T-helper 1 cell treated with Interleukin-12 subunit alpha and Interleukin-12 subunit beta and Interleukin-4 antibody, amounts not matched to agents 30 μg/mL and 1 μg/mL, for 36 hours (primary cell): ENCODE measurements around the gene IGFL3.

Experiments
- H3K27ac Mint-ChIP-seq: one replicate; pipeline ENCODE4 v1.8.0; 2021; ENCODE audit warnings: mild to moderate bottlenecking, mixed read lengths
- H3K27me3 Mint-ChIP-seq: one replicate; pipeline ENCODE4 v1.8.0; 2021; ENCODE audit warnings: low read depth, mixed read lengths
- H3K36me3 Mint-ChIP-seq: one replicate; pipeline ENCODE4 v1.8.0; 2021; ENCODE audit warnings: low read depth, mixed read lengths
- H3K4me1 Mint-ChIP-seq: one replicate; pipeline ENCODE4 v1.8.0; 2021; ENCODE audit warnings: low read depth, mixed read lengths
- H3K4me3 Mint-ChIP-seq: one replicate; pipeline ENCODE4 v1.8.0; 2021; ENCODE audit warnings: mild to moderate bottlenecking, moderate library complexity, mixed read lengths
- H3K9me3 Mint-ChIP-seq: one replicate; pipeline ENCODE4 v1.8.0; 2021; ENCODE audit warnings: mixed read lengths

IGFL3 gene

DNA sequence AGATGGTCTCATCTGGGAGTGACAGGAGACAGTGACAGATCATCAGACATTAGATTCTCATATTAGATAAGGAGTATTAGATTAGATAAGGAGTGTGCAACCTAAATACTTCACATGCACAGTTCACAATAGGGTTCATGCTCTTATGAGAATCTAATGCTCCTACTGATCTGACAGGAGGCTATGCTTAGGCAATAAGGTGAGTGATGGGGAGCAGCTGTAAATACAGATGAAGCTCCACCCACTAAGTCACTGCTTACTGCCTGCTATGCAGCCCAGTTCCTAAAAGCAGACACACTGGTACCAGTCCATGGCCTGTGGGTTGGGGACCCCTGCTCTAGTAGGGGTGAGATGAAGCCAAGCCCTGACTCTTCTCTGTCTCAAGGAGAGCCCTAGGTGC is 10.0 kb upstream of the IGFL3 start:
- Mint-ChIP-seq H3K4me1 (peaks cover 4% of the 10 kb centered on the region), H3K4me3 (no peak overlapping the region), H3K36me3 (peaks cover 2% of the 10 kb centered on the region), H3K9me3 (no peaks in the 10 kb centered on the region), H3K27me3 (peaks cover 24% of the 10 kb centered on the region), H3K27ac (no peak overlapping the region)

DNA sequence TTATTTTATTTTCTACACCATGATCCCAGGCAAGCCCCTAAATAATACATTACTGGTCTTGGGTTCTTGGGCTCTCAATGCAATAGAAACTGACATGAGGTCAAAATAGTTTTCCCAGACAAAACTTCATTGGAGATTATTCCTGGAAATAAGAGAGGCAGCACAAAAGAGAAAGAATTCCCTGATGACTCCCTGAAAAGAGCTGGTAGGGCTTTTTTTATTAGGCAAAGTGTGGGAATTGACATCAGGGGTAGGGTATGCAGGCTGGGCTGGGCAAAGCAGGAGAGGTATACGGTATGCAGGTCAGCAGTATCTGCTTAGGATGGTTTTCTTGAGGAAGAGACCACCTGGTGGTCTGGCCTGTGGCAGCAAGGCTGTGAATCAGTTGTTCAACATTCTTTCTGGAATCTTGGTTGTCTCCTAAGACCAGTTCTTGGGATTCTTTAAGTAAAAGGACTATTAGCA is 9.3 kb upstream of the IGFL3 start:
- H3K36me3 Mint-ChIP-seq, result peaks cover 2% of the 10 kb centered on the region
- no peaks in the 10 kb centered on the region for H3K9me3 Mint-ChIP-seq
- no peak overlapping the region for H3K27ac Mint-ChIP-seq
- H3K4me3 Mint-ChIP-seq, result no peak overlapping the region
- peaks cover 27% of the 10 kb centered on the region for H3K27me3 Mint-ChIP-seq
- H3K4me1 Mint-ChIP-seq, result peaks cover 4% of the 10 kb centered on the region

DNA sequence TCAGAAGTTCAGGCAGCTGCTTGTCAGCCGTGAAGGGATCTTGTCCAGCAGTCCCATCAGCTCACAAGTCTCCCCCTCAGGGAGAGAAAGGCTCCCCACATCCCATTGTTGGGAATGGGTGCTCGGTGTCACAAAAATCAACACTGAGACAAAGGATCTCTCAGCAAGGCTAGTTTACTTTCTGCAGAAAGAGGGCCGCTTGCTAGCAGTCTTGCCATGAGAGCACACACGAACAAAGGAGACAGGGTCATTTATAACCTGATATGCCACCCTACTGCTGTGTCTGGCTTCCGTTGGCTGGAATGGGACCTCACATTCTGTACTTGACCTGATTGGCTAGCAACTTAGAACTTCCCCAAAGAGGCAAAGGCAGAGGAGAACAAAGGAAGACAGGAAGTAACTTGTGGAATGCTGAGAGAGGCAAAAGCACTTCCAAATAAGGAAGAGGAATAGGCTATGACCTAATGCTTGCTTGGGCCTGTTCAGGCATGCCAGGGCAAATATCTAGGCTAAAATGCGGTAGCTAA is 8.7 kb upstream of the IGFL3 start:
- Mint-ChIP-seq H3K36me3 (peaks cover 2% of the 10 kb centered on the region), H3K27ac (no peak overlapping the region), H3K9me3 (no peaks in the 10 kb centered on the region), H3K27me3 (peaks cover 33% of the 10 kb centered on the region), H3K4me3 (no peak overlapping the region), H3K4me1 (peaks cover 4% of the 10 kb centered on the region)

DNA sequence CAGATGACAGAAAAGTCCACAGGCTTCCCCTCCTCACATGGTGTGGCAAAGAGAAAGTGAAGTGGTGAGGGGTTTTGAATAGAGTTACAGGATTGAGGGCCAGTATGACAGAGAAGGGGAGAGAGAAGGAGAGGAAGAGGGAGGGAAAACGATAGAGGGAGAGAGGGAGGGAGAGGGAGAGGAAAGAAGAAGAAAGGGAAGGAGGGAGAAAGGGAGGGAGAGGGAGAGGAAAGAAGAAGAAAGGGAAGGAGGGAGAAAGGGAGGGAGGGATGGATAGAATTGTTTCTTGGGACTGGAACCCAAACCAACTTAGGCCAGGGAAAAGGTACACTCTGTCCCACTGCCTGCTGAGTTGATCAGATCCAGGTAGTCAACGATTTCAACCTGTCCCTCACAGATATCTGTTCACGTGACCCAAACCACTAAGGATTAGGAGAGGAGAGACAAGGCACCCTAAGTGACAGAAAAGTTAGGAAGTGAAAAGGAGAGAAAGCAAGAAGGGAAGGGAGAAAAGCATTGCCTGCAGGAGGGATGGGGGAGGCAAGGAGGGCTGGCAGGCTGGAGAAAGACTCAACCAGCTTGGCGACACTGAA is 8.1 kb upstream of the IGFL3 start:
- H3K27me3 Mint-ChIP-seq, result peaks cover 37% of the 10 kb centered on the region
- no peak overlapping the region for H3K27ac Mint-ChIP-seq
- no peak overlapping the region for H3K4me3 Mint-ChIP-seq
- H3K4me1 Mint-ChIP-seq, result peaks cover 4% of the 10 kb centered on the region
- peaks cover 2% of the 10 kb centered on the region for H3K36me3 Mint-ChIP-seq
- no peaks in the 10 kb centered on the region for H3K9me3 Mint-ChIP-seq

DNA sequence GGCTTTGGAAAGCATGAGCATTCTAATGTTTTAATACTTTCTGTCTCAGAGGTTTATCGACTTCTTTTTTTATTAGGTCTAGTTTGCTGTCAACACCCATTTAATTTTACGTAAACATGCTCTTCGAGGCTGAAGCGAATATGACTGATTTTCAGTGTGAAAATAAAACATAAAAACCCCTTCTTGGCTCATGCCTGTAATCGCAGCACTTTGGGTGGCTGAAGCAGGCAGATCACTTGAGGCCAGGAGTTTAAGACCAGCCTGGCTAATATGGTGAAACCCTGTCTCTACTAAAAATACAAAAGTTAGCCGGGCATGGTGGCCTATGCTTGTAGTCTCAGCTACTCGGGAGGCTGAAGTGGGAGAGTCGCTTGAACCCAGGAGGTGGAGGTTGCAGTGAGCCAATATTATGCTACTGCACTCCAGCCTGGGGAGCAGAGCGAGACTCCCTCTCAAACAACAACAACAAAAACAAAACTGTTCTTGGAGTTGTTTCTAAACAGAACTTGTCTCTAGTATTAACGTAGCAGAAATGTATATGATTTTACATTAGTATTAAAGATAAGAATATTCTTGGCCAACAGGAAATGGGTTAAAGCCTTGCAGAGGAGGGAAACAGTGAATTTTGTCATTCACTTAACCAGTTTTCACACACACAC is 7.1 kb upstream of the IGFL3 start:
- Mint-ChIP-seq H3K27ac (no peak overlapping the region), H3K4me1 (peaks cover 4% of the 10 kb centered on the region), H3K36me3 (peaks cover 2% of the 10 kb centered on the region), H3K9me3 (no peaks in the 10 kb centered on the region), H3K27me3 (peaks cover 44% of the 10 kb centered on the region), H3K4me3 (no peak overlapping the region)

- Mint-ChIP-seq H3K4me1 (no peaks in the 10 kb centered on the region), H3K9me3 (no peaks in the 10 kb centered on the region), H3K27ac (no peak overlapping the region), H3K27me3 (peaks cover 60% of the 10 kb centered on the region), H3K4me3 (no peak overlapping the region), H3K36me3 (no peaks in the 10 kb centered on the region)
Measured at GRCh38 chr19:46126086-46126580, 1.6 kb upstream of the IGFL3 start.

- no peak overlapping the region for H3K27ac Mint-ChIP-seq
- H3K9me3 Mint-ChIP-seq, result no peaks in the 10 kb centered on the region
- H3K36me3 Mint-ChIP-seq, result no peaks in the 10 kb centered on the region
- no peak overlapping the region for H3K4me3 Mint-ChIP-seq
- peaks cover 60% of the 10 kb centered on the region for H3K27me3 Mint-ChIP-seq
- no peaks in the 10 kb centered on the region for H3K4me1 Mint-ChIP-seq
Measured at GRCh38 chr19:46125447-46125846, 959 bp upstream of the IGFL3 start.

GRCh38 chr19:46118136-46118535 is 6.4 kb downstream of the IGFL3 start:
- Mint-ChIP-seq H3K27ac (no peak overlapping the region), H3K27me3 (peaks cover 21% of the 10 kb centered on the region), H3K9me3 (no peaks in the 10 kb centered on the region), H3K4me1 (peaks cover 2% of the 10 kb centered on the region), H3K4me3 (no peak overlapping the region), H3K36me3 (no peaks in the 10 kb centered on the region)

GRCh38 chr19:46116121-46116520 is 8.4 kb downstream of the IGFL3 start:
- Mint-ChIP-seq H3K36me3 (no peaks in the 10 kb centered on the region), H3K4me3 (no peak overlapping the region), H3K27me3 (peaks cover 27% of the 10 kb centered on the region), H3K27ac (no peak overlapping the region), H3K4me1 (peaks cover 2% of the 10 kb centered on the region), H3K9me3 (no peaks in the 10 kb centered on the region)

DNA sequence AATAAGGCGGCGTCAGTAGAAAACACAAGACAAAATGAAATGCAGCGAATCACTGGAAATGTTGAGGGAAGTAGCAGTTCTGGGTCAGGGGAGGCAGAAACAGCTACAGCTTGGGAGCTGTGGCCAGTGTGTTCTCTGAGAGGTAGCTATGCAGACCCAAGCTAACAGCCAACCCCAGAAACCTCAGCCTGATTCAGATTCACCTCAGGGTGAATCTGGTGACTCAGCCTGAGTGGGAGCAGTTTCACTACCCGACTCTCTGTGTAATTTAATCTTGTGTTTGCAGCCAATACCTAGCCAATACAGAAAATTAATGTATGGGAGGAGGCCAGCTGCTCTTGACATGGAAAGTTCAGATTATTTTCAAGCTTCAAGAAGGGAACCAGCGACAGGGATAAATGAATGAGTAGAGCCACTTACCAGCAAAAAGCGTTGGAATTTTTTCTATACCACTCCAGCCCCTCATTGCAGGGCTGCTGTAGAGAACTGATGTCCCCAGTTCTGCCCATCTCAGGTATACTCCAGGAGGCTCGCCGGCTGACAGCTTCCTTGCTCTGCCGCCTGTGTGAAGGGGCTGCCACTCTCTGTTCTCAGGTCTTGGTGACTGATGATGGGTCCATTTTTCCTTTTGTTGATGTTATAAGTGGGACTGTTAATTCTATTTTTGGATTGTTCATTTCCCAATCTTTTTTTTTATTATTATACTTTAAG is 8.9 kb downstream of the IGFL3 start:
- Mint-ChIP-seq H3K4me1 (peaks cover 2% of the 10 kb centered on the region), H3K27me3 (peaks cover 24% of the 10 kb centered on the region), H3K36me3 (no peaks in the 10 kb centered on the region), H3K9me3 (no peaks in the 10 kb centered on the region), H3K4me3 (no peak overlapping the region), H3K27ac (no peak overlapping the region)

DNA sequence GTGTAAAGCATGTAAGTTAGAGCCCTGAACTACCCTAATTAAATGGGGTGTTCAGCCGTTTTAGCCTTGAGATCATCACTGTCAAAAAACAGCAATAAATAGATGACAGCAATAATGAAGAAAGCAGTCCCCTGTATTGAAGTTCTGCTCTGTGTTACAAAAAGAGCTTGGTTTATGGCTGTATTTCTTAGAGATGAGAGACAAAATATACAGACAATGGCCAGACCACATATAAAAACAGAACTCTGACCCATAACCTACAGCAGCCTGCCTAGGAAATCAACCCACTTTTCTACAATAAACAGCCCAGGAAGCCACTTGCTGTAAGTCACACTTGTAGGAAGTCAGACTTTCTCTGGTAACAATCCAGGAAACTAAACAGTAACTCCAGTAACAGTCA is 10.8 kb downstream of the IGFL3 start:
- Mint-ChIP-seq H3K4me3 (no peak overlapping the region), H3K4me1 (peaks cover 2% of the 10 kb centered on the region), H3K27me3 (peaks cover 16% of the 10 kb centered on the region), H3K27ac (no peak overlapping the region), H3K9me3 (no peaks in the 10 kb centered on the region), H3K36me3 (no peaks in the 10 kb centered on the region)

- Mint-ChIP-seq H3K36me3 (no peaks in the 10 kb centered on the region), H3K27ac (no peak overlapping the region), H3K27me3 (peaks cover 16% of the 10 kb centered on the region), H3K9me3 (no peaks in the 10 kb centered on the region), H3K4me3 (no peak overlapping the region), H3K4me1 (peaks cover 2% of the 10 kb centered on the region)
Measured at GRCh38 chr19:46112527-46112926, 12.0 kb downstream of the IGFL3 start.

- Mint-ChIP-seq H3K27me3 (peaks cover 16% of the 10 kb centered on the region), H3K9me3 (no peaks in the 10 kb centered on the region), H3K27ac (no peak overlapping the region), H3K4me3 (no peak overlapping the region), H3K4me1 (peaks cover 2% of the 10 kb centered on the region), H3K36me3 (no peaks in the 10 kb centered on the region)
Measured at GRCh38 chr19:46111376-46111775, 13.1 kb downstream of the IGFL3 start.

- Mint-ChIP-seq H3K9me3 (no peaks in the 10 kb centered on the region), H3K36me3 (no peaks in the 10 kb centered on the region), H3K27me3 (peaks cover 16% of the 10 kb centered on the region), H3K4me3 (no peak overlapping the region), H3K4me1 (no peaks in the 10 kb centered on the region), H3K27ac (no peak overlapping the region)
Measured at GRCh38 chr19:46109876-46110275, 14.6 kb downstream of the IGFL3 start.

DNA sequence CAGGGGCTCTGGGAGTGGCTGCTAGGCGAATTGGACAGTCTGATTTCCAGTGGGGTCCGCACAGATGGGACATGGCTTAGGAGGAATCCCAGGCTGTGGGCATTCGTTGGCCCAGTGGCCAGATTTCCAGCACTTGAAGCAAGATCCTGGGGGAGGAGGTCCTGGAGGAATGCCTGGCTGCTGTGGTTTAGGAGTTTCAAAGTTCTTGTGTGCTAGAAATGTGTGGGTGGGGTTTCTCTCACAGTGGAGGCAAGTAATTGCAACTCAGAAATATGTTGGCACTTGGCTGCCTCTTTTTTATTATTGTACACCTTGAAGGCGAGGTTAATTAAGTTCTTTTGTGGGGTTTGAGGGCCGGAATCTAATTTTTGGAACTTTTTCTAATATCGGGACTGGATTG is 17.1 kb downstream of the IGFL3 start:
- Mint-ChIP-seq H3K36me3 (no peaks in the 10 kb centered on the region), H3K9me3 (no peaks in the 10 kb centered on the region), H3K4me1 (no peaks in the 10 kb centered on the region), H3K4me3 (no peak overlapping the region), H3K27ac (no peak overlapping the region), H3K27me3 (peaks cover 6% of the 10 kb centered on the region)
